Gastrocnemius medialis (tissue), 4 donors: ENCODE measurements around the gene NIBAN1. TPM values are rescaled to one million over a fixed set of nuclear protein-coding genes. Genes with fewer than 3 reads are reported as not detected.

ENCODE experiments used
- ATAC-seq, 2 donors: fragments of 150-250 bp; one replicate each; pipeline ENCODE4 v1.9.1; 2016
- DNase-seq, 2 donors: peaks; one replicate each; pipeline ENCODE4 v3.0.0-alpha.2; 2019
- H3K27ac ChIP-seq, 4 donors: fragments of 200-600 bp; sonication (generic); 1 replicate in 1 of 4; 2 replicates in 3 of 4; pipeline ENCODE4 v1.5.1; 2016 to 2018; ENCODE audit warnings: mild to moderate bottlenecking in 2 of 4, moderate library complexity in 1 of 4
- H3K27me3 ChIP-seq, 3 donors: fragments of 200-600 bp; sonication (generic) in 2 of 3; 1 replicate in 1 of 3; 2 replicates in 2 of 3; pipeline versions ENCODE4 v1.5.1 to v1.6.0; 2016 to 2019; ENCODE audit warnings: mild to moderate bottlenecking in 1 of 3, moderate library complexity in 1 of 3
- H3K36me3 ChIP-seq, 2 donors: fragments of 200-600 bp; sonication (generic) in 1 of 2; one replicate each; pipeline ENCODE4 v1.5.1; 2017 to 2018
- H3K4me1 ChIP-seq, 2 donors: fragments of 200-600 bp; sonication (generic) in 1 of 2; one replicate each; pipeline ENCODE4 v1.5.1; 2016 to 2017; ENCODE audit warnings: mild to moderate bottlenecking in 2 of 2
- H3K4me3 ChIP-seq, 4 donors: fragments of 200-600 bp; sonication (generic) in 3 of 4; 1 replicate in 1 of 4; 2 replicates in 3 of 4; pipeline ENCODE4 v1.5.1; 2016 to 2019; ENCODE audit warnings: mild to moderate bottlenecking in 2 of 4
- H3K9me3 ChIP-seq, 3 donors: fragments of 200-600 bp; sonication (generic) in 2 of 3; 1 replicate in 1 of 3; 2 replicates in 2 of 3; pipeline ENCODE4 v1.5.1; 2016 to 2019
- CTCF ChIP-seq, 5 experiments: fragments of 450-650 bp in 3 of 5; fragments of 200-600 bp in 2 of 5; sonication (generic) in 2 of 5; IDR thresholded peaks in 4 of 5; conservative IDR thresholded peaks in 1 of 5; 1 replicate in 4 of 5; 2 replicates in 1 of 5; pipeline ENCODE4 v1.5.1; 2016 to 2019; ENCODE audit warnings: antibody characterized with exemption in 5 of 5, mild to moderate bottlenecking in 3 of 5, moderate library complexity in 3 of 5
- POLR2A ChIP-seq, 2 donors: fragments of 450-650 bp; IDR thresholded peaks; one replicate each; pipeline ENCODE4 v1.6.1; 2017; ENCODE audit warnings: antibody characterized with exemption in 2 of 2, mild to moderate bottlenecking in 2 of 2, moderate library complexity in 2 of 2
- in situ Hi-C, 4 donors: fragments of 200-750 bp; cut with MboI; loops; one replicate each; pipeline versions ENCODE4 v1.15.0 to v1.8.0; 2017; ENCODE audit warnings: low sequenced_read_pairs in 4 of 4
- intact Hi-C: fragments of 100-400 bp; cut with DNase I; formaldehyde crosslinking; loops from one replicate; pipeline ENCODE4 v1.15.1; 2023; ENCODE audit warnings: low total_unique reads
- total RNA-seq, 4 donors: library from RNA; depleted of rRNA; stranded (reverse); fragments of >200 nt; gene quantifications; one replicate each; pipeline versions ENCODE4 v1.1.0 to v1.2.3, GENCODE V29; 2016

Gene NIBAN1
- total RNA-seq, 4 donors from 2014 or later, result 11.7 to 125 (median 19.7) TPM

- H3K27ac ChIP-seq, result no peak overlapping the region
Measured at GRCh38 chr1:184950906-184951305, 23.4 kb downstream of the NIBAN1 start.

GRCh38 chr1:184950227-184950626, 24.1 kb downstream of the NIBAN1 start:
- H3K36me3 ChIP-seq, result no peaks in the 10 kb centered on the region
- in situ Hi-C loops, result no loop called here
- no peaks in the 10 kb centered on the region for H3K9me3 ChIP-seq
- ATAC-seq (no peak), DNase-seq (no peak)
- intact Hi-C loops, result no loop called here
- no peaks in the 10 kb centered on the region for H3K27me3 ChIP-seq
- peaks cover 0 to 9% of the 10 kb centered on the region in 2 donors for H3K4me1 ChIP-seq
- TF ChIP-seq CTCF (IDR thresholded peaks at IDR 0.05 in 4 of 5, conservative IDR thresholded peaks at IDR 0.05 in 1 of 5) (no peak), POLR2A (IDR thresholded peaks at IDR 0.05) (no peak)
- H3K27ac ChIP-seq, result no peak overlapping the region
- no peak overlapping the region for H3K4me3 ChIP-seq

More at GRCh38 chr1:184950906-184951305, 23.4 kb downstream of the NIBAN1 start:
- DNase-seq (no peak), ATAC-seq (no peak)
- TF ChIP-seq CTCF (IDR thresholded peaks at IDR 0.05 in 4 of 5, conservative IDR thresholded peaks at IDR 0.05 in 1 of 5) (no peak), POLR2A (IDR thresholded peaks at IDR 0.05) (no peak)
- Histone ChIP-seq H3K27me3 (no peaks in the 10 kb centered on the region), H3K4me1 (peaks cover 0 to 5% of the 10 kb centered on the region in 2 donors), H3K36me3 (no peaks in the 10 kb centered on the region), H3K4me3 (no peak overlapping the region), H3K9me3 (no peaks in the 10 kb centered on the region)
- in situ Hi-C loops (no loop called here), intact Hi-C loops (no loop called here)

- Histone ChIP-seq H3K4me1 (peaks cover 0 to 9% of the 10 kb centered on the region in 2 donors), H3K4me3 (no peak overlapping the region), H3K27me3 (no peaks in the 10 kb centered on the region), H3K27ac (peak overlapping the region in 1 of 4 donors; percentile 1), H3K9me3 (no peaks in the 10 kb centered on the region), H3K36me3 (no peaks in the 10 kb centered on the region)
- DNase-seq, result no peak
- in situ Hi-C loops, result no loop called here
- ATAC-seq, result no peak
- intact Hi-C loops, result no loop called here
- TF ChIP-seq POLR2A (IDR thresholded peaks at IDR 0.05) (no peak), CTCF (IDR thresholded peaks at IDR 0.05 in 4 of 5, conservative IDR thresholded peaks at IDR 0.05 in 1 of 5) (no peak)
Measured at GRCh38 chr1:184947497-184948256, 26.6 kb downstream of the NIBAN1 start.

- Histone ChIP-seq H3K4me1 (peaks cover 0 to 9% of the 10 kb centered on the region in 2 donors), H3K4me3 (no peak overlapping the region), H3K27me3 (no peaks in the 10 kb centered on the region), H3K27ac (peak overlapping the region; percentile 12 to 46 (median 30)), H3K9me3 (no peaks in the 10 kb centered on the region), H3K36me3 (no peaks in the 10 kb centered on the region)
- ATAC-seq (peak; percentile 74 to 76), DNase-seq (no peak)
- in situ Hi-C loops, result no loop called here
- TF ChIP-seq POLR2A (IDR thresholded peaks at IDR 0.05) (no peak), CTCF (IDR thresholded peaks at IDR 0.05 in 4 of 5, conservative IDR thresholded peaks at IDR 0.05 in 1 of 5) (no peak)
- intact Hi-C loops, result no loop called here
Measured at GRCh38 chr1:184945678-184946412, 28.5 kb downstream of the NIBAN1 start.
